Psoas muscle (tissue), 8 donors: Measurements from ENCODE around the gene OXER1. TPM values are rescaled to one million over a fixed set of nuclear protein-coding genes. Genes with fewer than 3 reads are reported as not detected.

Source experiments
- ATAC-seq, 4 donors: fragments of 200-7000 bp; cut with Tn5 transposase; one replicate each; pipeline ENCODE4 v1.9.1; 2020; ENCODE audit warnings: moderate library complexity in 3 of 4, mild to moderate bottlenecking in 2 of 4
- DNase-seq, 2 donors: peaks; one replicate each; pipeline ENCODE4 v3.0.0-alpha.2; 2020
- H3K27ac ChIP-seq: fragments of 200-600 bp; one replicate; pipeline ENCODE4 v1.8.0; 2022
- H3K27me3 ChIP-seq, 3 donors: fragments of 200-600 bp in 1 of 3; one replicate each; pipeline versions ENCODE4 v1.6.1 to v1.8.0; 2013 to 2022; ENCODE audit warnings: low read length in 2 of 3, mild to moderate bottlenecking in 2 of 3, moderate library complexity in 1 of 3; ENCODE audit not compliant: insufficient read depth in 3 of 3
- H3K36me3 ChIP-seq, 2 donors: fragments of 200-600 bp in 1 of 2; one replicate each; pipeline versions ENCODE4 v1.6.1 to v1.8.0; 2013 to 2022; ENCODE audit warnings: low read depth in 1 of 2, mild to moderate bottlenecking in 1 of 2, moderate library complexity in 1 of 2; ENCODE audit not compliant: insufficient read depth in 1 of 2
- H3K4me1 ChIP-seq: fragments of 200-600 bp; one replicate; pipeline ENCODE4 v1.8.0; 2022
- H3K4me3 ChIP-seq: fragments of 200-600 bp; one replicate; pipeline ENCODE4 v1.8.0; 2022; ENCODE audit warnings: mild to moderate bottlenecking
- H3K9me3 ChIP-seq: fragments of 200-600 bp; one replicate; pipeline ENCODE4 v1.8.0; 2022
- WGBS, 3 donors: extraction: QIAGEN DNeasy Blood & Tissue Kit; methylation state at CpG; one replicate each; pipeline versions ENCODE4 v1.1.6 to v1.1.7; 2013; 5-methylcytosine and 5-hydroxymethylcytosine counted together
- intact Hi-C, 2 donors: fragments of 100-400 bp; cut with DNase I; formaldehyde crosslinking; loops; one replicate each; pipeline versions ENCODE4 v1.11.0 to v1.14.2; 2022
- polyA plus RNA-seq, 3 donors: library from polyadenylated mRNA; stranded (reverse); fragments of 200-250 nt; gene quantifications; one replicate each; pipeline ENCODE4 v1.2.3, GENCODE V29; 2013
- total RNA-seq, 4 donors: library from RNA; stranded (reverse); fragmentation: NEBNext Ultra II Directional in 2 of 4; extraction: Animal tissue kit (Norgen Biotek cat#: 25700) in 2 of 4; gene quantifications; one replicate each; pipeline versions ENCODE4 v1.2.1 to v1.2.4, GENCODE V29; 2021 to 2023
- TF ChIP-seq, protein P1 (sequence below): fragments of 200-600 bp; IDR thresholded peaks from one replicate; pipeline ENCODE4 v1.8.0; 2022; ENCODE audit warnings: antibody characterized with exemption
- donor health status: healthy with polysubstance abuse.
- donor health status: DM: no; HTN: no; CAD: no; lungs with moderate emphysema.
- donor health status: Bipolar disorder and iron deficiency.
- donor health status: healthy.
- donor health status: DM: yes; HTN: yes; CAD: no.
- donor health status: DM: no; HTN: no; CAD: no.
- donor health status: DM: no; HTN: no; CAD: no.
- donor health status: DM: yes; HTN: yes; CAD: no.

OXER1 gene
- total and polyA plus RNA-seq, 7 donors = 0.04 to 1.2 (median 0.20) TPM

DNA sequence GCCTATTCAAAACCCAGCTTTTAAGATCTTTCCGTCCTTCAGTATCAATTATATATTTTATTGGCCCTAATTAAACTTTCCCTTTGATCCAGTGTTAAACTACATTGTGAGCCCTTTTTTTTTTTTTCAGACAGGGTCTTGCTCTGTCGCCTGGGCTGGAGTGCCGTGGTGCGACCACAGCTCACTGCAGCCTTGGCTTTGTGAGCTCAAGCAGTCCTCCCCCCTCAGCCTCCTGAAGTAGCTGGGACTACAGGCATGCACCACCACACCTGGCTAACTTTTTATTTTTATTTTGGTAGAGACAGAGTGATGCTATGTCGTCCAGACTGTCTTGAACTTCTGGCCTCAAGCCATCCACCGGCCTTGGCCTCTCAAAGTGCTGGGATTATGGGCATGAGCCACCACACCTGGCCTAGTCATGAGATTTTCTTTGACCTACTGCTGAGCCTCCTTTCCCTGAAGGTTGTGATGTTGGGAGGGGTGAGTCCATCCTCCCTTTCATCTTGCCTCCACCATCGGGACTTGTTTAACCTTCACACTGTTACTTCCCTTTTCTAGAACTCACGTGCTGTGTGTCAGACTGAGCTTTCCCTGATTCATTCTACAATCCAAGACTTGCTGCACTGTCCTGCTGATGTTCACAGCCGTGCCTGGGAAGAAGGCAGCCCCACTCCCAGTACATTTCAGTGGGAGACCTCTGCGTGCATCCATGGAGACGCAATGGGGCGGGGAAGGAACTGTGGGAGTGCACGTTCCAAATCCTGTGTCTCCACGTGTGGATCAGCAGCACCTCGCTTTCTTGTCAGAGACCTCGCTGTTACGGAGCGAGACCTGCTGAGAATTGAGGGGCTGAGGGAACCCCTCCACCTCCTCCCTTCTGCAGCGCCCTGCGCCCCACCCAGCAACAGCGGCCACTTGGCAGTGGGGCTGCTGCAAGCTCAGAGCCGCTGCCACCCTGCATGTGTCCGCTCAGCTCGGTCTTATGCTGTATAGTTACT lies 10.8 kb downstream of the OXER1 start:
- peak overlapping the region; percentile 91 for H3K27ac ChIP-seq
- H3K4me3 ChIP-seq = peak overlapping the region; percentile 50
- intact Hi-C loops = no loop called here
- no peaks in the 10 kb centered on the region for H3K9me3 ChIP-seq
- 54 to 62% (median 55%) methylated on average over 24 of the region's 24 CpGs for whole genome bisulfite sequencing, 3 donors
- TF ChIP-seq, protein P1, sequence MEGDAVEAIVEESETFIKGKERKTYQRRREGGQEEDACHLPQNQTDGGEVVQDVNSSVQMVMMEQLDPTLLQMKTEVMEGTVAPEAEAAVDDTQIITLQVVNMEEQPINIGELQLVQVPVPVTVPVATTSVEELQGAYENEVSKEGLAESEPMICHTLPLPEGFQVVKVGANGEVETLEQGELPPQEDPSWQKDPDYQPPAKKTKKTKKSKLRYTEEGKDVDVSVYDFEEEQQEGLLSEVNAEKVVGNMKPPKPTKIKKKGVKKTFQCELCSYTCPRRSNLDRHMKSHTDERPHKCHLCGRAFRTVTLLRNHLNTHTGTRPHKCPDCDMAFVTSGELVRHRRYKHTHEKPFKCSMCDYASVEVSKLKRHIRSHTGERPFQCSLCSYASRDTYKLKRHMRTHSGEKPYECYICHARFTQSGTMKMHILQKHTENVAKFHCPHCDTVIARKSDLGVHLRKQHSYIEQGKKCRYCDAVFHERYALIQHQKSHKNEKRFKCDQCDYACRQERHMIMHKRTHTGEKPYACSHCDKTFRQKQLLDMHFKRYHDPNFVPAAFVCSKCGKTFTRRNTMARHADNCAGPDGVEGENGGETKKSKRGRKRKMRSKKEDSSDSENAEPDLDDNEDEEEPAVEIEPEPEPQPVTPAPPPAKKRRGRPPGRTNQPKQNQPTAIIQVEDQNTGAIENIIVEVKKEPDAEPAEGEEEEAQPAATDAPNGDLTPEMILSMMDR = no peak
- peaks cover 25% of the 10 kb centered on the region for H3K4me1 ChIP-seq
- H3K36me3 ChIP-seq = no peaks in the 10 kb centered on the region
- no peaks in the 10 kb centered on the region for H3K27me3 ChIP-seq
- peak in 1 of 4 donors; percentile 21 for ATAC-seq
- no peak for DNase-seq

GRCh38 chr2:42752314-42752713 lies 11.6 kb downstream of the OXER1 start:
- TF ChIP-seq, protein P1 = no peak
- peaks cover 0 to 5% of the 10 kb centered on the region in 2 donors for H3K36me3 ChIP-seq
- intact Hi-C loops = no loop called here
- H3K4me3 ChIP-seq = no peak overlapping the region
- peaks cover 25% of the 10 kb centered on the region for H3K4me1 ChIP-seq
- DNase-seq (no peak), ATAC-seq (no peak)
- H3K27me3 ChIP-seq = no peaks in the 10 kb centered on the region
- H3K9me3 ChIP-seq = no peaks in the 10 kb centered on the region
- H3K27ac ChIP-seq = no peak overlapping the region
- WGBS, 3 donors = 61 to 82% (median 73%) methylated on average over 2 of the region's 2 CpGs

GRCh38 chr2:42748840-42749239 lies 15.1 kb downstream of the OXER1 start:
- Histone ChIP-seq H3K4me1 (peaks cover 10% of the 10 kb centered on the region), H3K4me3 (no peak overlapping the region), H3K9me3 (no peaks in the 10 kb centered on the region), H3K36me3 (peaks cover 0 to 13% of the 10 kb centered on the region in 2 donors), H3K27me3 (no peaks in the 10 kb centered on the region), H3K27ac (no peak overlapping the region)
- TF ChIP-seq, protein P1 = no peak
- 93 to 96% (median 96%) methylated on average over 4 of the region's 4 CpGs for WGBS, 3 donors
- no peak for ATAC-seq
- DNase-seq = no peak
- intact Hi-C loops = no loop called here

DNA sequence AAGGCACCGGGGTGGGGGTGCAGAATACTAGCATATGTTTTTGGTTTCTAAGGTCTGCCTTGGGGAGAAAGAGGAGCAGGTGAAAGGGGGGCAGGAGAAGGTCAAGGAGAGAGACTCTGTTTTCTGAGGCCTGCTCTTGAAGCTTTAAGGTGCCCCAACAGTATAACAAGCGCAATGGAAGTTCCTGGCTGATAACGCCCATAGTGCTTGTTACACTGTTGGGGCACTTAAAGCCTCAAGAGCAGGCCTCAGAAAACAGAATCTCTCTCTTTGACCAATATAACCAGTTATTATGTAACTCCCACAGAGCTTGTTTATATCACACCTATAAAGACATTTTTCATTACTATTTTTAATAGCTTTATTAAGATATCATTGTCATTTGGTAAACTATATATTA lies 16.5 kb downstream of the OXER1 start:
- no peaks in the 10 kb centered on the region for H3K9me3 ChIP-seq
- no peak overlapping the region for H3K27ac ChIP-seq
- no peaks in the 10 kb centered on the region for H3K27me3 ChIP-seq
- H3K36me3 ChIP-seq = peaks cover 0 to 13% of the 10 kb centered on the region in 2 donors
- WGBS, 3 donors = 94 to 98% (median 97%) methylated on average over 3 of the region's 3 CpGs
- TF ChIP-seq, protein P1 = no peak
- intact Hi-C loops = no loop called here
- ATAC-seq = no peak
- no peak overlapping the region for H3K4me3 ChIP-seq
- H3K4me1 ChIP-seq = no peaks in the 10 kb centered on the region
- DNase-seq = no peak
